Measurements from ENCODE around the gene ANAPC15.

DNA sequence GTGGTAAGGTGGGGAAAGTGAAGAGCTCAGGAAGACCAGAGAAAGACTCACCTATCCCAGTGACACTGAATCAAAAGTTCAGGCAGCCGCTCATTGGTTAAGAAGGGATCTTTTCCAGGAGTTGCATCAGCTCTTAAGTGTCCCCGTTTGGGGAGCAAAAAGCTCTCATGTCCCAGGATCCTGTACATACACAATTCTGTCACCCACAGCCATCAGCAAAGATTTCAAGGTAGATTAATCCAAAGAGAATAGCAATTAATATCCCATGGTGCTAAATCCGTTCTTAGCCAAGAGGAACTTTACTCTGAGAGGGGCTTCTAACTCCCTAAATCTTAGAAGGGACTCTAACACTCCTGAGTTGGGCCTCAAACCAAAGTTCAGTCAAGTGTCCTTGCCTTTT, 42.3 kb upstream of the ANAPC15 start:
- TF ChIP-seq, protein P1, sequence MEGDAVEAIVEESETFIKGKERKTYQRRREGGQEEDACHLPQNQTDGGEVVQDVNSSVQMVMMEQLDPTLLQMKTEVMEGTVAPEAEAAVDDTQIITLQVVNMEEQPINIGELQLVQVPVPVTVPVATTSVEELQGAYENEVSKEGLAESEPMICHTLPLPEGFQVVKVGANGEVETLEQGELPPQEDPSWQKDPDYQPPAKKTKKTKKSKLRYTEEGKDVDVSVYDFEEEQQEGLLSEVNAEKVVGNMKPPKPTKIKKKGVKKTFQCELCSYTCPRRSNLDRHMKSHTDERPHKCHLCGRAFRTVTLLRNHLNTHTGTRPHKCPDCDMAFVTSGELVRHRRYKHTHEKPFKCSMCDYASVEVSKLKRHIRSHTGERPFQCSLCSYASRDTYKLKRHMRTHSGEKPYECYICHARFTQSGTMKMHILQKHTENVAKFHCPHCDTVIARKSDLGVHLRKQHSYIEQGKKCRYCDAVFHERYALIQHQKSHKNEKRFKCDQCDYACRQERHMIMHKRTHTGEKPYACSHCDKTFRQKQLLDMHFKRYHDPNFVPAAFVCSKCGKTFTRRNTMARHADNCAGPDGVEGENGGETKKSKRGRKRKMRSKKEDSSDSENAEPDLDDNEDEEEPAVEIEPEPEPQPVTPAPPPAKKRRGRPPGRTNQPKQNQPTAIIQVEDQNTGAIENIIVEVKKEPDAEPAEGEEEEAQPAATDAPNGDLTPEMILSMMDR (conservative IDR thresholded peaks at IDR 0.05) = no peak
- no peak for TF ChIP-seq ZFX (IDR thresholded peaks at IDR 0.05)

Data from C4-2B (cell line).